Stomach (tissue), 9 donors: Measurements from ENCODE around the gene ADRA2C. TPM values are rescaled to one million over a fixed set of nuclear protein-coding genes. Genes with fewer than 3 reads are reported as not detected.

Source experiments
- DNase-seq, 2 donors: peaks; one replicate each; pipeline versions ENCODE4 v3.0.0 to v3.0.0-alpha.2; 2013 to 2019
- H3K27ac ChIP-seq, 5 donors: fragments of 200-600 bp in 4 of 5; sonication (generic) in 4 of 5; one replicate each; pipeline ENCODE4 v1.5.1; 2013 to 2019; ENCODE audit warnings: mild to moderate bottlenecking in 1 of 5, moderate library complexity in 1 of 5
- H3K27me3 ChIP-seq, 3 donors: fragments of 200-600 bp; sonication (generic); one replicate each; pipeline ENCODE4 v1.5.1; 2017 to 2019; ENCODE audit warnings: mixed run types in 1 of 3
- H3K36me3 ChIP-seq, 4 donors: fragments of 200-600 bp; sonication (generic); 1 replicate in 3 of 4; 2 replicates in 1 of 4; pipeline ENCODE4 v1.5.1; 2016 to 2019
- H3K4me1 ChIP-seq, 4 donors: fragments of 200-600 bp; sonication (generic); one replicate each; pipeline ENCODE4 v1.5.1; 2016 to 2019
- H3K4me3 ChIP-seq, 4 donors: fragments of 200-600 bp; sonication (generic) in 3 of 4; one replicate each; pipeline ENCODE4 v1.5.1; 2016 to 2019; ENCODE audit warnings: mild to moderate bottlenecking in 1 of 4
- H3K9me3 ChIP-seq, 4 donors: fragments of 200-600 bp; sonication (generic); one replicate each; pipeline ENCODE4 v1.5.1; 2016 to 2019
- EP300 ChIP-seq: sonication (generic); formaldehyde crosslinking; IDR thresholded peaks from one replicate; pipeline ENCODE4 v1.6.1; 2017; ENCODE audit warnings: antibody characterized with exemption
- POLR2A ChIP-seq, 4 donors: fragments of 450-650 bp; IDR thresholded peaks; one replicate each; pipeline ENCODE4 v1.6.1; 2016; ENCODE audit warnings: antibody characterized with exemption in 4 of 4, control low read depth in 2 of 4, mild to moderate bottlenecking in 1 of 4, moderate library complexity in 1 of 4
- POLR2AphosphoS5 ChIP-seq, 3 donors: sonication (generic); formaldehyde crosslinking; IDR thresholded peaks; one replicate each; pipeline ENCODE4 v1.6.1; 2016; ENCODE audit warnings: antibody characterized with exemption in 3 of 3
- WGBS, 5 donors: extraction: QIAGEN DNeasy Blood & Tissue Kit in 3 of 5; methylation state at CpG; one replicate each; pipeline versions ENCODE4 v1.1.5 to v1.1.7; 2013 to 2018; 5-methylcytosine and 5-hydroxymethylcytosine counted together
- intact Hi-C: fragments of 100-400 bp; cut with DNase I; formaldehyde crosslinking; loops from one replicate; pipeline ENCODE4 v1.15.1; 2023; ENCODE audit warnings: low total_unique reads
- polyA plus RNA-seq, 3 donors: library from polyadenylated mRNA; stranded (reverse); fragments of 200-250 nt; gene quantifications; one replicate each; pipeline ENCODE4 v1.2.3, GENCODE V29; 2013
- total RNA-seq, 5 donors: library from RNA; depleted of rRNA; stranded (reverse); fragments of >200 nt; gene quantifications; one replicate each; pipeline versions ENCODE4 v1.1.0 to v1.2.3, GENCODE V29; 2014 to 2016
- TF ChIP-seq, protein P1 (sequence below), 7 experiments: fragments of 450-650 bp in 4 of 7; fragments of 200-600 bp in 3 of 7; sonication (generic) in 3 of 7; IDR thresholded peaks; one replicate each; pipeline ENCODE4 v1.5.1; 2016 to 2019; ENCODE audit warnings: antibody characterized with exemption in 7 of 7, control low read depth in 2 of 7, mild to moderate bottlenecking in 1 of 7
- donor health status: healthy with polysubstance abuse.
- donor health status: Bipolar disorder and iron deficiency.
- donor health status: healthy.

ADRA2C gene
- total and polyA plus RNA-seq, 8 donors: 0.31 to 12.6 (median 1.3) TPM; not detected in 2

DNA sequence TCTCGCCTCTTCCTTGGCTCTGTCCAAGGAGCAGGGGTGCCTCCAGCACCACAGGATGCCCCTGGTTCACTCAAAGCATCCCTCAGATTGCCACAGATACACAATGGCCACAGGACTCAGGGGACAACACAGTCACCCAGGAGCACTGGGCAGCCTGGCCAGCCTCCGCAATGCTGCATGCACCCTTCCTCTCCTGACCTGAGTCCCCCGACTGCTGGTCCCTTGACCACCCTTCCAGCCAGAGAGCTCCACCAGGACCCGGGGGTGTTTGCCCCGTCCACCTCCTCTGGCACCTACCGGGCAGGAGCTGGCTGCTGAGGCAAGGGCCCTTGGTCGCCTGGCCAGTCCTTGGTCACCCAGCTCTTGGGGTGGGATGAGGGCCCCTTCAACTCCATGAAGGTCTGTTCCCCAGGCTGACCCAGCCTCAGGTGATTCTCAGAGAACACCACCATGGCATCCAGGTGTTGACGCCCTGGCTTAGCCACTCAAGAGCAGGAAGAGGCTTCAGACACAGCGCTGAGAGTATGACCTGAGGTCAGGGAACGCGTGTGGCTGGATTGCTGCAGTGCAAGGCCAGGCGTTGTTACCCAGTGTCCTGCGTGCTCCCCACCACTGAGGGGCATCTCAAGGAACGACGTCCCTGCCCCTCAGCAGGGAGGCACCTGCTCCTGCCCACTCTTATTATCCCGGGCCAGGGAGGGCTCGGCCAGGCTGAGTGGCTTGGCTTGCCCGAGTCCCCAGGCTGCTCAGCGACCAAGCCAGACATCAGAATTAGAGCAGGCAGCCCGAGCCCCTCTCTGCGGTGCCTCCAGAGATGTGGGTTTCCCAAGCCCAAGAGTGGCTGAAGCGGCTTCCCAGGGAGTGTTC is 10.2 kb downstream of the ADRA2C start:
- TF ChIP-seq POLR2A (IDR thresholded peaks at IDR 0.05): no peak
- no peak for TF ChIP-seq EP300
- TF ChIP-seq, protein P1, sequence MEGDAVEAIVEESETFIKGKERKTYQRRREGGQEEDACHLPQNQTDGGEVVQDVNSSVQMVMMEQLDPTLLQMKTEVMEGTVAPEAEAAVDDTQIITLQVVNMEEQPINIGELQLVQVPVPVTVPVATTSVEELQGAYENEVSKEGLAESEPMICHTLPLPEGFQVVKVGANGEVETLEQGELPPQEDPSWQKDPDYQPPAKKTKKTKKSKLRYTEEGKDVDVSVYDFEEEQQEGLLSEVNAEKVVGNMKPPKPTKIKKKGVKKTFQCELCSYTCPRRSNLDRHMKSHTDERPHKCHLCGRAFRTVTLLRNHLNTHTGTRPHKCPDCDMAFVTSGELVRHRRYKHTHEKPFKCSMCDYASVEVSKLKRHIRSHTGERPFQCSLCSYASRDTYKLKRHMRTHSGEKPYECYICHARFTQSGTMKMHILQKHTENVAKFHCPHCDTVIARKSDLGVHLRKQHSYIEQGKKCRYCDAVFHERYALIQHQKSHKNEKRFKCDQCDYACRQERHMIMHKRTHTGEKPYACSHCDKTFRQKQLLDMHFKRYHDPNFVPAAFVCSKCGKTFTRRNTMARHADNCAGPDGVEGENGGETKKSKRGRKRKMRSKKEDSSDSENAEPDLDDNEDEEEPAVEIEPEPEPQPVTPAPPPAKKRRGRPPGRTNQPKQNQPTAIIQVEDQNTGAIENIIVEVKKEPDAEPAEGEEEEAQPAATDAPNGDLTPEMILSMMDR (IDR thresholded peaks at IDR 0.05): no peak
- TF ChIP-seq POLR2AphosphoS5 (IDR thresholded peaks at IDR 0.05): no peak
- WGBS, 5 donors: 71 to 86% (median 75%) methylated on average over 11 to 22 of the region's 22 CpGs
- H3K27me3 ChIP-seq: peaks cover 0 to 96% (median 15%) of the 10 kb centered on the region in 3 donors

DNA sequence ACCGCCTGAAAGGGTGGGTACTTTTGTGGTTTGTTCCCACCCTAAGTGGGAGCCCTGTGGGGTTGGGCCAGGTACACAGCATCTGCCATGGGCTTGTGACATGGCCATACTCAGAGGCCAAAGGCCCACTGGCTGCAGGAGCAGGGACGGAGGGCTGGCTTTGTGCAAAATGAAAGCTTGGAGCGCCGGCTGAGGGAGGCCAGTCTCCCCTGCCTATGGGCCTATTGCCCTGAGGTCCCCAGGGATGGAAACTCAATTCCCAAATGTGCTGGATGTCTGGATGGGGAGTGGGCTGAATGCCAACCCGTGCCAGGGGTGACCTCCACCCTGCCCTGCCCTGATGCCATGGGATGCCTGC is 10.8 kb downstream of the ADRA2C start:
- Histone ChIP-seq H3K36me3 (no peaks in the 10 kb centered on the region), H3K4me1 (no peaks in the 10 kb centered on the region), H3K27me3 (peaks cover 0 to 96% (median 15%) of the 10 kb centered on the region in 3 donors), H3K4me3 (no peak overlapping the region), H3K9me3 (peaks cover 0 to 9% (median 6%) of the 10 kb centered on the region in 4 donors), H3K27ac (no peak overlapping the region)
- TF ChIP-seq POLR2AphosphoS5 (IDR thresholded peaks at IDR 0.05): no peak
- no peak for TF ChIP-seq EP300
- TF ChIP-seq, protein P1 (IDR thresholded peaks at IDR 0.05): no peak
- no peak for TF ChIP-seq POLR2A (IDR thresholded peaks at IDR 0.05)
- intact Hi-C loops: no loop called here
- no peak for DNase-seq
- 69 to 86% (median 79%) methylated on average over 4 to 5 of the region's 5 CpGs for WGBS, 5 donors

More for the DNA sequence above, 10.2 kb downstream of the ADRA2C start:
- intact Hi-C loops: no loop called here
- Histone ChIP-seq H3K9me3 (peaks cover 0 to 7% (median 3%) of the 10 kb centered on the region in 4 donors), H3K27ac (no peak overlapping the region), H3K4me3 (no peak overlapping the region), H3K4me1 (no peaks in the 10 kb centered on the region), H3K36me3 (no peaks in the 10 kb centered on the region)
- no peak for DNase-seq

DNA sequence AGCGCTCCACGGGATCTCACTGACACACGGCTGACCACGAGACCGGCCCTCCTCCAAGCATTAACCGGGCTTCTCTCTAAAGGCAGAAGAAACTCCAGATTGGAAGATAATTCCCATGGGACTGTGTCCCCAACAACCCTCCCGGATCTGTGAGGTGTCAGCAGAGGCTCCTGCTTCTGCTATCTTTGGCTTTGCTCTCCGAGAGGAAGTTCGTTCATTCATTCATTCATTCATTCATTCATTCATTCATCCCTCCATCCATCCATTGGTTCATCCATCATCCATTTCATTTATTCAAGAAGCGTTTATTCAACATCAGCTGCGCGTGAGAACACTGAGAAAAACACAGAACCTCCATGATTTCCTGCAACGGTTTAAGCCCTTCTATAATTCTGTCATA is 11.5 kb downstream of the ADRA2C start:
- Histone ChIP-seq H3K4me1 (no peaks in the 10 kb centered on the region), H3K9me3 (peaks cover 0 to 9% (median 6%) of the 10 kb centered on the region in 4 donors), H3K4me3 (no peak overlapping the region), H3K27ac (no peak overlapping the region), H3K27me3 (peaks cover 0 to 96% (median 22%) of the 10 kb centered on the region in 3 donors), H3K36me3 (no peaks in the 10 kb centered on the region)
- WGBS, 5 donors: 78 to 87% (median 81%) methylated on average over 13 of the region's 13 CpGs
- intact Hi-C loops: no loop called here
- TF ChIP-seq EP300 (no peak), POLR2AphosphoS5 (IDR thresholded peaks at IDR 0.05) (no peak), POLR2A (IDR thresholded peaks at IDR 0.05) (no peak)
- TF ChIP-seq, protein P1 (IDR thresholded peaks at IDR 0.05): no peak
- DNase-seq: no peak

DNA sequence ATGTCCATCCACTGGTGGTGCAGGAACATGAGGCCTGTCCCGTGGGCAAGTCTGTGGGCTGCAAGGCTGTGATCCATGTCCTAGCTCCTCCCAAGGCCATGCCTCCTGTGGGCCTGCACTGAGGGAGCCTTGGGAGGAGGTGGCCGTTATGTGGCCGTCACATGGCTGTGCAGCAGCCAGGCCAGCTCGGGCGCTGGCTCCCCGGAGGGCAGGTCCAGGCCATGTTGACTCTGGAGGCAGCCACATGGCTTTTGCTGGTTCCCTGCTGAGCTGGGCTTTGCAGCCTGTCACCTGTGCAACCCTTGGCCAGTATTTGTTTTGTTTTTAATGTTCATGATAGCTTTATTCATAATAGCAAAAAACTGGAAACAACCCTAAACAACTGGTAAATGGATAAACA is 13.3 kb downstream of the ADRA2C start:
- Histone ChIP-seq H3K27ac (no peak overlapping the region), H3K4me3 (no peak overlapping the region), H3K9me3 (peaks cover 0 to 9% (median 6%) of the 10 kb centered on the region in 4 donors), H3K4me1 (no peaks in the 10 kb centered on the region), H3K36me3 (no peaks in the 10 kb centered on the region), H3K27me3 (peaks cover 0 to 96% (median 29%) of the 10 kb centered on the region in 3 donors)
- no peak for DNase-seq
- intact Hi-C loops: no loop called here
- WGBS, 5 donors: 42 to 75% (median 54%) methylated on average over 4 to 6 of the region's 6 CpGs
- TF ChIP-seq EP300: no peak
- no peak for TF ChIP-seq POLR2AphosphoS5 (IDR thresholded peaks at IDR 0.05)
- TF ChIP-seq, protein P1 (IDR thresholded peaks at IDR 0.05): no peak
- TF ChIP-seq POLR2A (IDR thresholded peaks at IDR 0.05): no peak
